Measurements from ENCODE around the gene MIPEP.

Gene MIPEP

GRCh38 chr13:23806874-23807526, 82.2 kb downstream of the MIPEP start:
- DNase-seq = no peak

- DNase-seq = no peak
Measured at GRCh38 chr13:23805821-23806220, 83.4 kb downstream of the MIPEP start.

DNA sequence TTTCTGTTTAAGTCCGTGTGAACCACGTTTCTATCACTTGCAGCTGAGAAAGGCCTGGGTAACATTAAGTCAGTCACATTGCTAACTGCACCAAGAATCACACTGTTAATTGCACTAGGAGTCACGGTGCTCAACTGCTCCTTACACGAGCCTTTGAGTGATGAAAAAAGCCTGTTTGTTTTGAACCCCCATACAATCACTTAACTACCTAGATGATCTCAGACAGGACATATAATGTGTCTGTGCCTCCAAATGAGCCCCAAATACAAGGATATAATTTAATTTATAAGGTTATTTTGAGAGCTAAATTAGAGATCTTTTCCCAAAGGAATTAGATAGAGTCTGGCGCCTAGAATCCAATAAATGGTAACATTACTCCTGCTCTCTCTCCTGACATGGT, 84.1 kb downstream of the MIPEP start:
- no peak for DNase-seq

DNA sequence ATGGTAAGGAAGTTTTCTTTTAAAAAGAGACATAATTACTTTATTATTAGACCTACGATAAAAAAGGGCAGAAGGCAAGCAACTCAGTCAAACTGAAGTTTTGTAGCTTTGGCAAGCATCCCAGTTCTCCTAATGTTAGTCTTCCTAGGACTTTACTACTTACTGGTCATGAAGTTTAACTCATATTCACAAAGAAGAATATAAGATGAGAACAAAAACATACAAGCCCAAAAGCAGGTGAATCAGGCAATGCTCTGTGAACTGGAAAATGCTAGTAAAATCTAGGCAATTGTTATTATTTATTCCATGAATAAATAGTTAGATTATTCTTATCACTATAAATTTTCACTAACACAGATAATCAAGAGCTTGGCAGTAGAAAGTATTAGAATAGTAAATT, 85.0 kb downstream of the MIPEP start:
- DNase-seq = no peak

DNA sequence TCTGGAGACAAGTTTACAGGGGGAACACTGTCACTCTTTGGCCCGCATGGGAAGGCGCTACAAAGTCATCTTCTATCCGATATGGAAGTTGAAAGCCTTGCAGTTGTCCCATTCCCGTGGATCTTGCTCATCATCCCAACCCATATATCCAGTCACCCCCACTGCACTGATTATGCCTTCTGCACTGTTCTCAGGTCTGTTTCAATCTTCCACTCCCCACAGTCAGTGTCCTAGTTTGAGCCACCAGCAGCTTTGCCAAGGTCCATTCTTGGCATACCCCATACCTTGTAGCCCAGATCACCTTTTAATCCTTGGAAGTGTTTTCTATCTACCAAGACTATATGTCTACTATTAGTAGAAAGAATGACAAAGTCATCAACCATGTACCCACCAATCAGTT, 88.1 kb downstream of the MIPEP start:
- no peak for DNase-seq

- peak in 1 of 5 donors; percentile 37 for DNase-seq
Measured at GRCh38 chr13:23799945-23800344, 89.3 kb downstream of the MIPEP start.

DNA sequence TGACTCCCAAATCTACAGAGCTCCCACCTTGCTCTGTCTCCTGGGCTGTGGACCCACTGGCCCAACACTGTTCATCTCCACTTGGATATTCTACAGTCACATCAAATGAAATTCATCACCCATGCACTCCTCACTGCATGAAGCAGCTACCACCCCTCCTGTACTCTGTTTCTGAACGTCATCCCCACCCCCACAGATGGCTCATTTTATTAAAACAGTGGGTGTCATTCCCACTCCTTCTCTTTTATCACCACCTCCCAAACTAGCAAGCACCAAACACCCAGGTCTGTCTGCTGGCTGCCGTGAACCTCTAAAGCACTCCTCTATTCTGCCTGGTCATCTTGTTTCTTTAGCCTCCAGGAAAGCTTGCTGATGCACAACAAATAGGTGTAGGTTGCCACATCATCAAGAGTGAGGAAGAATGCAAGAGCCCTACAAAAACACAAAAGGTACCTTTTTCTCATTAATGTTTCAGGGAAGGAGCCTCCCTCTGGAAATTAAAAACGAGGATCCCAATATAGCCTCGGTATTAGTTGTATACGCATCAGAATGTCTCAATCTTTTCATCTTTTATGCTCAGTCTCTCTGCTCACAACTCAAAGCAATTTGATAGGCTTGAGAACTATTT, 91.8 kb downstream of the MIPEP start:
- no peak for DNase-seq

DNA sequence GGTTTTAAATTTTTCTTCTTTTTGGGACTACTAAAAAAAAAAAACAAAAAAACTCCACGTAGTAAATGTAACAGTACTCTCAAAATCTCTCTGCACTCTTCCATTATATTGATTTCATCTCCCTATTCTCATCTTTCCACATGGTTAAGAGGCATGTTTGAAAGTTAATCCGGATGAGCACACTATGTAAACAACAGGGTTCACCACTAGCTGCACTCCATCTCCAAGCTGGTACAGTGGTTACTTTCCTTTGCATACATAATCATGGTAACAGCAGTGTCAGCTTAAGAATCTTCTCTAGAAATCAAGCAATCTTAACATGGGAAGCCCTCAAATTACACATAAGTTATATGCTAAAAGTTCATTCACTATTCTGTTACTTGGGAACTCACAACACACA, 92.6 kb downstream of the MIPEP start:
- DNase-seq = no peak

GRCh38 chr13:23794267-23795161, 94.7 kb downstream of the MIPEP start:
- peak in 1 of 5 donors; percentile 51 for DNase-seq

GRCh38 chr13:23793711-23794110, 95.5 kb downstream of the MIPEP start:
- DNase-seq = no peak

DNA sequence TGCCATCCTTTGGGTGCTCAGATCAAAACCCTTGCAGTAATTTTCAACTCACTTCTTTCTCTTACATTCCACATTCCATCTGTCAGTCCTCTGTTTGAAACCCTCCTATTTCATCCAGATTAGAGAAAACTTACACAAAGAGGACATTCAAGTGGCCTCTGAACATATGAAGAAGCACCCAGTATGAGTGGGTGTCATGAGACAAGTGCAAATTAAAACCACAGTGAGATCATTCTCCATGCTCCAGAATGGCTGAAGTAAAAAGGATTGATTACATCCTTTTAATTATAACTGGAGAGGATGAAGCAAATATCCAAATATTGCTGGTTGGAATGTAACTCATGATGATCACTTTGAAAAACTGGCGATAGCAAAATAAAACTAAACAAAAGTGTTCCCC, 96.5 kb downstream of the MIPEP start:
- no peak for DNase-seq

- DNase-seq = no peak
Measured at GRCh38 chr13:23790577-23791170, 98.5 kb downstream of the MIPEP start.

DNA sequence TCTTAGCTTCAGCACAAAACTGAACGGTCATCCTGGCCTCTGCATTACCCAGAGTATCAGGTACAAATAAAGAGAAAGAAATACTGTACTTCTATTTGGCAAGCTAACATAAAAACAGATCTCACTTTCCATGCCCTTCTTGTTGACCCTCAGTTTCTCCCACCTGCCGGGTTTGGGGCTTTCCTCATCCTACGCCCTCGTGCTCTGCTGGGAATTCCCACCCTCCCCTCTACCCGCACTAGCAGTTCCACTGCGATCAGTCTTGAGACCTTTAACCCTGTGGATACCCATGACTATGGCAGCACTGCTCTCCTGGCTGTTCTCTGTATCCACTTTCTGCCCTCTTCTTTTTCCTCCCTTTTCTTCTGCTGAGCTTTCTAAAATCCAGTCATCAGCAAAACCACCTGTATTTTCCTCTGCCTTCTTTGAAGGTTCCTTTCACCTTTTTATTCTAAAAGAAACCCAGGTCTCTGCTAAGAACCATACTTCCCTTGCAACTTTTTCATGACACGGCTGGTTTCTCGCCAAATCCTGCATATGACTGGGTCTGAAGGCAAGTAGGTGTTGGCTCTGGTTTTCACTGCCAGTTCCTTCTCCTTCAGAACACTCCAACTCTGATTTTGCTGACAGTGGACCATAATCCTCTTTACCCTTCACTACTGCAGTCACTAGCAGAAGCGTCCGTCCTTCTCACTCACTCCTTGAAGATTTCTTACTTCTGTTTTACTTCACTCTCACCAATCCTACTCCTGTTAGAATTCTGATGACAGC, 99.4 kb downstream of the MIPEP start:
- no peak for DNase-seq

DNA sequence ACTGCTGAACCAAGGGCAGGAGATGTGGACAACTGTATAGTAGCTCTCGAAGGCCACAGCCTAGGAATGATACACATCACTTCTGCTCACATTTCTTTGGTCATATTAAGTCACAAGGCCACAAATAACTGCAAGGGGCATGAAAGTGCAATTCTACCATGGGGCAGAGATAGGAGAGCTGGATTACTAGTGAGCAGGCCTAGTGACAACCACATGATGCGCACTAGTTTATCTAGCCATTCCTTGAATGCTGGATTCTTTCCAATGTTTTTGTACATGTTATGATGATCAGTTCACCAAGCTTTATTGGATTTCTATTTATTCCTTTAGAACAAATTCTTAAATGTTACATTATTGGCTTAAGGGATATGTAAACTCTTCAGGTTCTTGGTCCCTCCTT, 100.7 kb downstream of the MIPEP start:
- DNase-seq = no peak

- no peak for DNase-seq
Measured at GRCh38 chr13:23787464-23787863, 101.7 kb downstream of the MIPEP start.

- no peak for DNase-seq
Measured at GRCh38 chr13:23786607-23787006, 102.6 kb downstream of the MIPEP start.

- DNase-seq = no peak
Measured at GRCh38 chr13:23778879-23779278, 110.3 kb downstream of the MIPEP start.

- no peak for DNase-seq
Measured at GRCh38 chr13:23778002-23778652, 111.1 kb downstream of the MIPEP start.

GRCh38 chr13:23777575-23777870, 111.7 kb downstream of the MIPEP start:
- no peak for DNase-seq

DNA sequence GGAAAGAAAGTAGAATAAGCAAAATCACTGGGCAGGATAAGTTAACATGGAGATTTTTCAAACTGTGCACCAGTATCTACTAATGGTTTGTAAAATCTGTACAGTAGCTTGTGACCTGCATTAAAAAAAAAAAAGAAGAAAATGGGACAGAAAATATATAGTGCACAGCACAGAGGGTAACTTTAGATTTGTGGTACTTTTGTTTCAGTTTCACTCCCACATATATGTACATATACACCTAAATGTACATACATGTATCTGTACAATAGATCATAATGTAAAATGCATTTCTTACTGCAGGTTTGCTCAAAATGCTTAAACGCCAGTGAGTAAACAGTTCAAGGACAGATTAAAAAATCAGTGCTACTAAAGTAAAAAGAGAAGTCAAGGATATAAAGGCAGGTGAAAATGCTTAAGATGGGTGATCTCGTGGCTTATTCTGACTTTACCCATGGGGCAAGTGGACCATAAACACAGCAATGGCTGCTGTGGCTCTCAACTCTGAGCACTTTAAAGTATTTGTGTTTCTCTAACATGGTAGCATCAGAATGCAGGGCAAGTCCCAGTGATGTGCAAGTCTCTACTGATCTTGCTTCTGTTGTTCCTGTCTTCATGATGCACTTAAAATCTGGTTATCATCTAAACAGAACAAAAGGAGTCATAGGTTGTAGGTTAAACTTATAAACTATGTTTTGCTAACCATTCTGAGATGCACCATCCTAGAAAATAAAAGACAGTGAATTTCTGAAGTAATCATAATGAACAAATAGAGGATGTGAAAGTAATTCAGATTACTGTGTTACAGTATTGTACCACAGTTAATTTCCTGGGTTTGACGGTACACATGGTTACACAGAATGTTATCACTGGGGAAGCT, 112.3 kb downstream of the MIPEP start:
- no peak for DNase-seq

- DNase-seq = no peak
Measured at GRCh38 chr13:23772717-23773116, 116.5 kb downstream of the MIPEP start.

Data from T-helper 1 cell (primary cell).